Mesenchymal stem cell (in vitro differentiated cells and primary cell): ENCODE data around the gene MARK1.

ENCODE experiments used
- DNase-seq: peaks from one replicate; pipeline ENCODE4 v3.0.0-alpha.2; 2013
- H2AFZ ChIP-seq: one replicate; pipeline ENCODE4 v1.6.1; 2013; ENCODE audit warnings: low read depth, mild to moderate bottlenecking, control low read depth, inconsistent platforms, low read length, moderate library complexity
- H2AK5ac ChIP-seq: 2 replicates; pipeline ENCODE4 v1.6.1; 2013; ENCODE audit warnings: low read length, moderate library complexity, mild to moderate bottlenecking, inconsistent platforms; ENCODE audit not compliant: severe bottlenecking
- H2BK120ac ChIP-seq: one replicate; pipeline ENCODE4 v1.6.1; 2013; ENCODE audit warnings: low read depth, mild to moderate bottlenecking, inconsistent platforms, low read length, moderate library complexity
- H2BK12ac ChIP-seq, 2 experiments: one replicate each; pipeline ENCODE4 v1.6.1; 2013; ENCODE audit warnings: inconsistent platforms in 2 of 2, low read length in 2 of 2, mild to moderate bottlenecking in 2 of 2, moderate library complexity in 2 of 2, control low read depth in 1 of 2
- H2BK15ac ChIP-seq: one replicate; pipeline ENCODE4 v1.6.1; 2013; ENCODE audit warnings: mild to moderate bottlenecking, low read depth, inconsistent platforms; ENCODE audit not compliant: poor library complexity, severe bottlenecking
- H2BK5ac ChIP-seq: 2 replicates; pipeline ENCODE4 v1.6.1; 2013; ENCODE audit warnings: low read depth, mild to moderate bottlenecking, low read length, control low read depth, inconsistent platforms; ENCODE audit not compliant: poor library complexity, severe bottlenecking
- H3K14ac ChIP-seq, 2 experiments: one replicate each; pipeline ENCODE4 v1.6.1; 2013; ENCODE audit warnings: inconsistent platforms in 2 of 2, low read length in 2 of 2, control low read depth in 1 of 2, mild to moderate bottlenecking in 1 of 2, moderate library complexity in 1 of 2
- H3K18ac ChIP-seq, 2 experiments: one replicate each; pipeline ENCODE4 v1.6.1; 2013; ENCODE audit warnings: inconsistent platforms in 2 of 2, low read length in 2 of 2, control low read depth in 1 of 2, low read depth in 1 of 2, mild to moderate bottlenecking in 1 of 2
- H3K23ac ChIP-seq, 2 experiments: one replicate each; pipeline ENCODE4 v1.6.1; 2013; ENCODE audit warnings: inconsistent platforms in 2 of 2, low read length in 2 of 2, mild to moderate bottlenecking in 2 of 2, moderate library complexity in 2 of 2, control low read depth in 1 of 2
- H3K27ac ChIP-seq: 2 replicates; pipeline ENCODE4 v1.5.1; 2013; ENCODE audit warnings: mild to moderate bottlenecking, moderate library complexity, low read length, control low read depth, inconsistent platforms; ENCODE audit not compliant: poor library complexity, severe bottlenecking
- H3K27me3 ChIP-seq, 2 experiments: 2 replicates each; pipeline versions ENCODE4 v1.6.1 to v1.7.0; 2013; ENCODE audit warnings: low read length in 2 of 2, mild to moderate bottlenecking in 2 of 2, moderate library complexity in 2 of 2, control low read depth in 1 of 2, inconsistent platforms in 1 of 2; ENCODE audit not compliant: control insufficient read depth in 1 of 2, insufficient read depth in 1 of 2
- H3K36me3 ChIP-seq, 2 experiments: 2 replicates each; pipeline versions ENCODE4 v1.6.1 to v1.7.0; 2013; ENCODE audit warnings: low read length in 2 of 2, control low read depth in 1 of 2, inconsistent platforms in 1 of 2, low read depth in 1 of 2, mild to moderate bottlenecking in 1 of 2; ENCODE audit not compliant: insufficient read depth in 2 of 2, control insufficient read depth in 1 of 2
- H3K4ac ChIP-seq, 2 experiments: one replicate each; pipeline ENCODE4 v1.6.1; 2013; ENCODE audit warnings: inconsistent platforms in 2 of 2, low read length in 2 of 2, mild to moderate bottlenecking in 2 of 2, moderate library complexity in 2 of 2, control low read depth in 1 of 2, low read depth in 1 of 2
- H3K4me1 ChIP-seq: 2 replicates; pipeline ENCODE4 v1.6.1; 2013; ENCODE audit warnings: low read depth, low read length, control low read depth; ENCODE audit not compliant: control insufficient read depth, insufficient read depth
- H3K4me2 ChIP-seq: 2 replicates; pipeline ENCODE4 v1.6.1; 2013; ENCODE audit warnings: low read length, mild to moderate bottlenecking, inconsistent platforms; ENCODE audit not compliant: poor library complexity, severe bottlenecking
- H3K4me3 ChIP-seq, 2 experiments: 2 replicates each; pipeline versions ENCODE4 v1.5.1 to v1.7.0; 2013; ENCODE audit warnings: low read length in 2 of 2, mild to moderate bottlenecking in 2 of 2, control low read depth in 1 of 2, low read depth in 1 of 2; ENCODE audit not compliant: insufficient read depth in 1 of 2
- H3K79me1 ChIP-seq: replicated peaks from 2 replicates; pipeline ENCODE4 v1.6.1; 2013; ENCODE audit warnings: mild to moderate bottlenecking, control low read depth, low read length, inconsistent platforms; ENCODE audit not compliant: poor library complexity, severe bottlenecking
- H3K9ac ChIP-seq: 2 replicates; pipeline ENCODE4 v1.7.0; 2013; ENCODE audit warnings: mild to moderate bottlenecking, low read length, moderate library complexity
- H3K9me3 ChIP-seq: 2 replicates; pipeline ENCODE4 v1.7.0; 2013; ENCODE audit warnings: mild to moderate bottlenecking, low read length; ENCODE audit not compliant: control insufficient read depth
- H4K8ac ChIP-seq: one replicate; pipeline ENCODE4 v1.6.1; 2013; ENCODE audit warnings: inconsistent platforms, mild to moderate bottlenecking, low read length, moderate library complexity
- H4K91ac ChIP-seq: one replicate; pipeline ENCODE4 v1.6.1; 2013; ENCODE audit warnings: mild to moderate bottlenecking, low read length, inconsistent platforms
- WGBS: methylation state at CpG from one replicate; pipeline ENCODE4 v1.1.7; 2013; ENCODE audit warnings: mixed read lengths; 5-methylcytosine and 5-hydroxymethylcytosine counted together

MARK1 gene

GRCh38 chr1:220689666-220690065 lies 161.7 kb downstream of the MARK1 start:
- no peak overlapping the region for H4K91ac ChIP-seq
- H4K8ac ChIP-seq = no peak overlapping the region
- H2BK5ac ChIP-seq = no peak overlapping the region
- H2AK5ac ChIP-seq = no peak overlapping the region
- no peaks in the 10 kb centered on the region for H3K9me3 ChIP-seq
- peak overlapping the region; percentile 91 for H3K4me2 ChIP-seq
- H3K9ac ChIP-seq = no peak overlapping the region
- H3K27ac ChIP-seq = no peak overlapping the region
- H3K4ac ChIP-seq = no peak overlapping the region
- no peak for DNase-seq
- H3K23ac ChIP-seq = no peak overlapping the region
- no peak overlapping the region for H3K14ac ChIP-seq
- no peak overlapping the region for H2BK15ac ChIP-seq
- H2BK120ac ChIP-seq = no peak overlapping the region
- peaks cover 6% of the 10 kb centered on the region for H3K79me1 ChIP-seq
- H3K36me3 ChIP-seq = no peaks in the 10 kb centered on the region
- no peak overlapping the region for H3K18ac ChIP-seq
- H2BK12ac ChIP-seq = no peak overlapping the region
- peaks cover 7% of the 10 kb centered on the region for H3K4me1 ChIP-seq
- H2AFZ ChIP-seq = no peak overlapping the region
- H3K4me3 ChIP-seq = peak overlapping the region in 1 of 2 experiments; percentile 74
- 44% methylated on average over 14 of the region's 14 CpGs for WGBS
- peaks cover 0 to 39% of the 10 kb centered on the region in 2 experiments for H3K27me3 ChIP-seq

GRCh38 chr1:220690140-220691052 lies 162.5 kb downstream of the MARK1 start, which contains the start of gene C1orf115:
C1orf115 (plus strand) TSS chr1:220690363; CDS start chr1:220690403, 40 bp downstream.
- H4K8ac ChIP-seq = no peak within 1 kb of the TSS
- H4K91ac ChIP-seq = no peak within 1 kb of the TSS
- peaks cover 0 to 43% of the 10 kb centered on the region in 2 experiments for H3K27me3 ChIP-seq
- H2BK12ac ChIP-seq = peak within 1 kb of the TSS in 1 of 2 experiments; percentile 94
- H3K4me2 ChIP-seq = peak within 1 kb of the TSS; percentile 91
- WGBS = 3% methylated on average over 70 of the region's 96 CpGs
- H3K4ac ChIP-seq = no peak within 1 kb of the TSS
- H3K9me3 ChIP-seq = no peaks in the 10 kb centered on the region
- H3K79me1 ChIP-seq = peaks cover 8% of the 10 kb centered on the region
- H2BK5ac ChIP-seq = no peak within 1 kb of the TSS
- no peak within 1 kb of the TSS for H3K27ac ChIP-seq
- H3K4me1 ChIP-seq = peaks cover 7% of the 10 kb centered on the region
- H3K4me3 ChIP-seq = peak within 1 kb of the TSS; percentile 74 to 92
- peak within 1 kb of the TSS; percentile 57 for H2BK15ac ChIP-seq
- H2AK5ac ChIP-seq = no peak within 1 kb of the TSS
- no peak within 1 kb of the TSS for H3K9ac ChIP-seq
- peak; percentile 68 for DNase-seq
- H2BK120ac ChIP-seq = no peak within 1 kb of the TSS
- peak within 1 kb of the TSS in 1 of 2 experiments; percentile 22 for H3K14ac ChIP-seq
- peak within 1 kb of the TSS; percentile 97 for H2AFZ ChIP-seq
- peak within 1 kb of the TSS in 1 of 2 experiments; percentile 82 for H3K18ac ChIP-seq
- no peak within 1 kb of the TSS for H3K23ac ChIP-seq
- H3K36me3 ChIP-seq = no peaks in the 10 kb centered on the region

- Histone ChIP-seq H2BK12ac (no peak overlapping the region), H3K23ac (no peak overlapping the region), H3K36me3 (no peaks in the 10 kb centered on the region), H4K91ac (no peak overlapping the region), H3K4me3 (peak overlapping the region in 1 of 2 experiments; percentile 74), H3K18ac (no peak overlapping the region), H3K4me2 (peak overlapping the region; percentile 91), H3K14ac (no peak overlapping the region), H3K79me1 (peaks cover 8% of the 10 kb centered on the region), H2BK120ac (no peak overlapping the region), H2AK5ac (no peak overlapping the region), H2BK15ac (no peak overlapping the region), H2BK5ac (no peak overlapping the region), H3K9ac (no peak overlapping the region), H3K4me1 (peaks cover 7% of the 10 kb centered on the region), H3K27me3 (peaks cover 0 to 43% of the 10 kb centered on the region in 2 experiments), H4K8ac (no peak overlapping the region), H2AFZ (no peak overlapping the region), H3K27ac (no peak overlapping the region), H3K4ac (no peak overlapping the region), H3K9me3 (no peaks in the 10 kb centered on the region)
- WGBS = 69% methylated on average over 14 of the region's 14 CpGs
- no peak for DNase-seq
Measured at GRCh38 chr1:220691053-220691684, 163.2 kb downstream of the MARK1 start.
